IMR-90 (cell line): ENCODE data around the gene FEZF2. TPM values are rescaled to one million over a fixed set of nuclear protein-coding genes. Genes with fewer than 3 reads are reported as not detected.

Source experiments
- ATAC-seq: fragments of 200-7000 bp; cut with Tn5 transposase; 2 replicates; pipeline ENCODE4 v1.9.1; 2020; ENCODE audit warnings: low read depth, mild to moderate bottlenecking, moderate library complexity
- BruUV-seq: library from RNA; stranded (reverse); fragments of 400-500 nt; replicated peaks from 2 replicates; lab custom pipeline; 2021; lab: Mats Ljungman, UMichigan
- CTCF ChIA-PET: fragments of 300-600 bp; formaldehyde crosslinking; extraction: SDS; loops from one replicate; lab custom pipeline; 2021; ENCODE audit warnings: antibody characterized with exemption; lab: Yijun Ruan, JAX
- POLR2A ChIA-PET: fragments of 300-600 bp; sonication (Branson Sonifier 250); formaldehyde crosslinking; loops from one replicate; lab custom pipeline; 2022; ENCODE audit warnings: antibody characterized with exemption; ENCODE audit not compliant: unreplicated experiment; lab: Charles Lee
- DNase-seq: peaks from one replicate; pipeline ENCODE4 v3.0.0; 2013
- H2AFZ ChIP-seq: replicated peaks from 2 replicates; pipeline ENCODE3; 2013; ENCODE audit warnings: low read length, mild to moderate bottlenecking; ENCODE audit not compliant: poor library complexity
- H2AK5ac ChIP-seq: 2 replicates; pipeline ENCODE4 v1.6.1; 2013; ENCODE audit warnings: low read depth, low read length, inconsistent platforms
- H2AK9ac ChIP-seq: replicated peaks from 2 replicates; pipeline ENCODE3; 2013; ENCODE audit warnings: mild to moderate bottlenecking, low read depth, low read length, moderate library complexity; ENCODE audit not compliant: poor library complexity
- H2BK120ac ChIP-seq: 2 replicates; pipeline ENCODE4 v1.6.1; 2013; ENCODE audit warnings: low read depth, low read length, inconsistent platforms
- H2BK15ac ChIP-seq: 3 replicates; pipeline ENCODE4 v1.6.1; 2013; ENCODE audit warnings: low read depth, low read length, inconsistent platforms
- H2BK20ac ChIP-seq: 2 replicates; pipeline ENCODE4 v1.6.1; 2013; ENCODE audit warnings: low read depth, mild to moderate bottlenecking, inconsistent platforms, low read length, moderate library complexity
- H2BK5ac ChIP-seq: 2 replicates; pipeline ENCODE4 v1.6.1; 2013; ENCODE audit warnings: mild to moderate bottlenecking, low read depth, low read length, inconsistent platforms; ENCODE audit not compliant: poor library complexity, severe bottlenecking
- H3K14ac ChIP-seq: replicated peaks from 2 replicates; pipeline ENCODE4 v1.6.1; 2013; ENCODE audit warnings: low read depth, low read length, inconsistent platforms
- H3K18ac ChIP-seq: 2 replicates; pipeline ENCODE4 v1.6.1; 2013; ENCODE audit warnings: low read depth, low read length, control low read depth
- H3K23ac ChIP-seq: 2 replicates; pipeline ENCODE4 v1.6.1; 2013; ENCODE audit warnings: low read depth, low read length, inconsistent platforms
- H3K27ac ChIP-seq: 2 replicates; pipeline ENCODE4 v1.5.1; 2013; ENCODE audit warnings: mild to moderate bottlenecking, control low read depth, low read length; ENCODE audit not compliant: insufficient read depth
- H3K27me3 ChIP-seq: 2 replicates; pipeline ENCODE4 v1.6.1; 2013; ENCODE audit warnings: low read length; ENCODE audit not compliant: control insufficient read depth, insufficient read depth
- H3K36me3 ChIP-seq: 2 replicates; pipeline ENCODE4 v1.6.1; 2013; ENCODE audit warnings: low read length, mixed read lengths; ENCODE audit not compliant: control insufficient read depth, insufficient read depth
- H3K4ac ChIP-seq: 2 replicates; pipeline ENCODE4 v1.6.1; 2013; ENCODE audit warnings: low read depth, low read length, inconsistent platforms
- H3K4me1 ChIP-seq: 2 replicates; pipeline ENCODE4 v1.6.1; 2013; ENCODE audit warnings: low read length, mixed read lengths; ENCODE audit not compliant: control insufficient read depth, insufficient read depth
- H3K4me2 ChIP-seq: 2 replicates; pipeline ENCODE4 v1.6.1; 2013; ENCODE audit warnings: low read depth, mild to moderate bottlenecking, control low read depth, low read length, moderate library complexity
- H3K4me3 ChIP-seq: 2 replicates; pipeline ENCODE4 v1.5.1; 2013; ENCODE audit warnings: low read depth, mild to moderate bottlenecking, control low read depth, low read length, moderate library complexity; ENCODE audit not compliant: insufficient read depth
- H3K56ac ChIP-seq: 2 replicates; pipeline ENCODE4 v1.6.1; 2013; ENCODE audit warnings: low read length, inconsistent platforms; ENCODE audit not compliant: insufficient read depth; ENCODE audit errors: extremely low read depth
- H3K79me1 ChIP-seq, 2 experiments: 2 replicates each; pipeline ENCODE4 v1.6.1; 2013; ENCODE audit warnings: low read length in 2 of 2, inconsistent platforms in 1 of 2, low read depth in 1 of 2
- H3K9ac ChIP-seq: 2 replicates; pipeline ENCODE4 v1.6.1; 2013; ENCODE audit warnings: low read depth, low read length, control low read depth
- H3K9me1 ChIP-seq: 2 replicates; pipeline ENCODE4 v1.6.1; 2013; ENCODE audit warnings: low read length, inconsistent platforms; ENCODE audit not compliant: insufficient read depth
- H3K9me3 ChIP-seq: 2 replicates; pipeline ENCODE4 v1.6.1; 2013; ENCODE audit warnings: low read length; ENCODE audit not compliant: control insufficient read depth, insufficient read depth
- H4K20me1 ChIP-seq: 2 replicates; pipeline ENCODE4 v1.6.1; 2013; ENCODE audit warnings: low read length, inconsistent platforms; ENCODE audit not compliant: insufficient read depth
- H4K5ac ChIP-seq: 2 replicates; pipeline ENCODE4 v1.6.1; 2013; ENCODE audit warnings: mild to moderate bottlenecking, low read depth, low read length, control low read depth
- H4K8ac ChIP-seq, 2 experiments: 2 replicates each; pipeline ENCODE4 v1.6.1; 2013; ENCODE audit warnings: low read depth in 2 of 2, low read length in 2 of 2, control low read depth in 1 of 2, inconsistent platforms in 1 of 2
- H4K91ac ChIP-seq: 2 replicates; pipeline ENCODE4 v1.6.1; 2013; ENCODE audit warnings: low read depth, low read length, inconsistent platforms; ENCODE audit not compliant: insufficient read depth
- BHLHE40 ChIP-seq: fragments of 150-350 bp; IDR thresholded peaks from 2 replicates; pipeline ENCODE4 v1.6.1; 2016; ENCODE audit warnings: mild to moderate bottlenecking, low read depth, low read length
- CHD1 ChIP-seq: IDR thresholded peaks from 2 replicates; pipeline ENCODE4 v1.6.1; 2012; ENCODE audit warnings: low read depth, low read length, improper control_type of control experiment
- MAZ ChIP-seq: IDR thresholded peaks from 2 replicates; pipeline ENCODE4 v1.6.1; 2012; ENCODE audit warnings: low read depth, mild to moderate bottlenecking, low read length, improper control_type of control experiment, moderate library complexity, borderline replicate concordance
- RAD21 ChIP-seq: IDR thresholded peaks from 2 replicates; pipeline ENCODE4 v1.6.1; 2012; ENCODE audit warnings: low read length, improper control_type of control experiment
- RFX5 ChIP-seq: IDR thresholded peaks from 2 replicates; pipeline ENCODE4 v1.8.0; 2012; ENCODE audit warnings: low read depth, mild to moderate bottlenecking, low read length, moderate library complexity
- SMC3 ChIP-seq: fragments of 150-350 bp; IDR thresholded peaks from 2 replicates; pipeline ENCODE4 v1.6.1; 2016; ENCODE audit warnings: low read depth, mild to moderate bottlenecking, antibody characterized with exemption, low read length, moderate library complexity
- WGBS, 2 experiments: methylation state at CpG; one replicate each; pipeline versions ENCODE4 v1.1.5 to v1.1.7; 2013; ENCODE audit warnings: missing lambda C conversion rate in 2 of 2; ENCODE audit not compliant: insufficient read length in 1 of 2; ENCODE audit errors: extremely low coverage in 2 of 2; 5-methylcytosine and 5-hydroxymethylcytosine counted together
- dilution Hi-C: fragments of 300-500 bp; cut with HindIII; formaldehyde crosslinking; loops from one replicate; pipeline ENCODE4 v1.14.3; 2018; ENCODE audit warnings: low sequenced_read_pairs; ENCODE audit not compliant: unreplicated experiment
- in situ Hi-C: fragments of 300-500 bp; cut with MboI; formaldehyde crosslinking; loops from 3 replicates; pipeline ENCODE4 v1.14.3; 2019; ENCODE audit warnings: low sequenced_read_pairs, inconsistent platforms, mixed read lengths
- intact Hi-C: fragments of 100-400 bp; cut with micrococcal nuclease; formaldehyde crosslinking; loops from 2 replicates; pipeline ENCODE4 v1.10.0; 2022
- polyA plus RNA-seq, 3 experiments: library from polyadenylated mRNA; depleted of rRNA; stranded (reverse); fragments of >200 nt; gene quantifications; 2 replicates each; pipeline ENCODE4 v1.2.3, GENCODE V29; 2012; ENCODE audit warnings: low replicate concordance in 1 of 3
- total RNA-seq: library from RNA; depleted of rRNA; stranded (reverse); fragments of >200 nt; gene quantifications from 2 replicates; pipeline ENCODE4 v1.2.3, GENCODE V29; 2012

Gene FEZF2
- total and polyA plus RNA-seq, 2 of the 4 experiments (the other 2 are of a cell fraction), result not detected

GRCh38 chr3:62359531-62359930 lies 13.8 kb downstream of the FEZF2 start:
- TF ChIP-seq SMC3, result no peak
- TF ChIP-seq MAZ, result no peak
- TF ChIP-seq CHD1, result no peak
- no peak for TF ChIP-seq RFX5
- TF ChIP-seq BHLHE40, result no peak
- TF ChIP-seq RAD21, result no peak
- no TSS peak for BruUV-seq
- Histone ChIP-seq H4K20me1 (no peaks in the 10 kb centered on the region), H2AK5ac (no peak overlapping the region), H2BK120ac (no peak overlapping the region), H3K4me2 (no peak overlapping the region), H2BK15ac (no peak overlapping the region), H2BK20ac (no peak overlapping the region), H3K4ac (no peak overlapping the region), H3K18ac (no peak overlapping the region), H4K5ac (no peak overlapping the region), H3K27ac (no peak overlapping the region), H3K56ac (no peak overlapping the region), H3K14ac (no peak overlapping the region), H4K8ac (no peak overlapping the region), H3K27me3 (peaks cover 1% of the 10 kb centered on the region; the same call in 1 of the 2 replicates), H2AK9ac (no peak overlapping the region), H3K23ac (no peak overlapping the region), H4K91ac (no peak overlapping the region), H3K36me3 (no peaks in the 10 kb centered on the region), H3K9me3 (no peaks in the 10 kb centered on the region), H3K9ac (no peak overlapping the region), H2AFZ (no peak overlapping the region), H3K4me3 (no peak overlapping the region), H3K9me1 (no peaks in the 10 kb centered on the region), H2BK5ac (no peak overlapping the region), H3K79me1 (no peaks in the 10 kb centered on the region), H3K4me1 (no peaks in the 10 kb centered on the region)
- in situ Hi-C loops (no loop called here), intact Hi-C loops (no loop called here), dilution Hi-C loops (no loop called here)
- ChIA-PET CTCF (interaction anchor here (0.6 kb wide), 1 partner anchor 1511 kb away, joined by 3 read pairs; no protein-coding TSS in a partner anchor), POLR2A (no interaction called here)
- DNase-seq (no peak), ATAC-seq (no peak)
- WGBS, 2 experiments, result no CpG with 5 or more reads among the region's 4 CpGs
